ENCODE results near the gene HSDL2.
"Not testable (repeated sequence)": the region's sequence is repeated elsewhere in the genome, so short reads cannot be mapped to it uniquely, and the experiment has no call there.

The HSDL2 gene

DNA sequence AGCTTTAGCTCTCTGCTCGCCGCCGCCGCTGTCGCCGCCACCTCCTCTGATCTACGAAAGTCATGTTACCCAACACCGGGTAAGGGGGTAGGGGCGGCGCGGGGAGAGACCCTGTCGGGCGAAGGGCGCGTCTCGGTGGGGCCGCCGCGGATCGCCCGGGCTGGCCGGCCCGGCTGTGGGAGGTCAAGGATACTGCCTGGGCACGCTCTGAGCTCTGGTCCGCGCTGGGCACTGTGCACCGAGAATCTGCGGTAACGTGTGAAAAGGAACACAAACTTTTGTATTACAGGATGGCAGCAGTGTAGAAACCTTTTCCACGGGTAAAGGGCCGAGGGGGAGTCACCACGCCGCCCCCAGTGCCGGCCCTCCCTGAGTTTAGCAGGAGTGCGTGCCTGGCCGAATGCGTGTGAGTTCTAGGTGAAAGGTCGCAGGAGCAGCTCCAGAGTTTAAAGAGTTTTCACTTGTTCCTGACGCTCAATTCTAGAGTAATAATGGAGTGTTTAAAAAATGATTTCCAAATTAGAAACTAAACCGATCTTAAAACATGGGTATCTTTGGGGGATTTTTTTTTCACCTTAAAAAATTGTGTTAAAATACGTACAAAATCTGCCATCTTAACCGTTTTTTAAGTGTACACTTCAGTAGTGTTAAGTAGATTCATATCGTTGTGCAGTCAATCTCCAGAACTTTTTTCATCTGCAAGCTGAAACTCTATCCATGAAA lies at the start of gene HSDL2:
Gene HSDL2, plus strand, starts transcription at position 7 of the 723 bp plus-strand sequence. Its CDS starts 56 bp downstream, at position 63.
- DNase-seq (ENCODE audit: low spot score), result peak; percentile 30

DNA sequence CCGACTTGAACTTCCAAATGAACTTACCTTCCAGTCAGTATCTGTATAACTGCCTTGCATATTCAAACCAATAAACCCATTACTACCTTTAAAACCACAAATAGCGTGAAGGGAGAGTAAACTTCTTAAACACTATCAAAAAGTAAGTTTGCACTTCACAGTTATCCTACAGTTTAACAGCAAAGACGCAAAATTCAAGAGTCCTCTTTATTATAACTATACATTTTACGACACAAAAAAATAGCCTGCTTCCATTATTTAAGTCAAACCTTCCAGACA lies 48.3 kb upstream of the HSDL2 start:
- DNase-seq (ENCODE audit: low spot score), result peak; percentile 21

- peak; percentile 20 for DNase-seq (ENCODE audit: low spot score)
Measured at GRCh38 chr9:112332214-112332613, 47.7 kb upstream of the HSDL2 start.

- DNase-seq (ENCODE audit: low spot score), result no peak
Measured at GRCh38 chr9:112332674-112332976, 47.3 kb upstream of the HSDL2 start.

DNA sequence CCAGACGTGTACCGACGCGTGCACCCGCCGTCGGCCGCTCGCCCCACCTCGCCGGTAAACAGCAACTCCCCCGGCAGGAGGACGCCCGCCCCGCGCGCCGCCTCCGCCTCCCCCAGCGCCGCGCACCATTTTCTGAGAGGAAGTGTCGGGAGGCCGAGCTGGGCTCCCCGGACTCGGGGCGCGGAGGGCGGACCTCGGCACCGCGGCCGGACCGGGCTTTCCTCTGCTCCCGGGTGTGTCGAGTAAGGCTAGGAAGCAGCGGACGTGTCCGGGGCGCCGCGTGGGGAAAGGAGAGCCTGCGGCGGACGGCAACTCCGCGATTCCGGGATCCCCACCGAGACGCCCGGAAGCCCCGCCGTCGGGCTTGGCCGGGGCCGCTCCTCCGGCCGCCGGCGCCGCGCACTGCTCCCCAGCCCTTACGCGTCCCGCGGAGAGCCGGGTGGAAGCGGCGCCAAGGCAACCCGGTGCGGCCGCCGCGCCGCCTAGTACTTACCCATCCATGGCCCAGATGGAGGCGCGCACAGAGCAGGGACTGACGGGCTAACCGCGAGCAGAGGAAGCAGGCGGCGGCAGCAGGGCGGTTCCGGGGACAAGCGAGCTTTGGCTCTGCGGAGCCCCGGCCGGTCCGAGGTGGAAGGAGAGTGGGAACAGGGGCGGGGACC lies 46.8 kb upstream of the HSDL2 start, which contains the start of gene PTBP3:
Gene PTBP3, minus strand, starts transcription at position 643 of the 662 bp plus-strand sequence. CDS start 35,754 bp downstream, outside the sequence.
- DNase-seq (ENCODE audit: low spot score), result peak; percentile 74

GRCh38 chr9:112333639-112334431 lies 46.1 kb upstream of the HSDL2 start:
- DNase-seq (ENCODE audit: low spot score), result peak; percentile 89

GRCh38 chr9:112334432-112334841 lies 45.5 kb upstream of the HSDL2 start:
- peak; percentile 46 for DNase-seq (ENCODE audit: low spot score)

DNA sequence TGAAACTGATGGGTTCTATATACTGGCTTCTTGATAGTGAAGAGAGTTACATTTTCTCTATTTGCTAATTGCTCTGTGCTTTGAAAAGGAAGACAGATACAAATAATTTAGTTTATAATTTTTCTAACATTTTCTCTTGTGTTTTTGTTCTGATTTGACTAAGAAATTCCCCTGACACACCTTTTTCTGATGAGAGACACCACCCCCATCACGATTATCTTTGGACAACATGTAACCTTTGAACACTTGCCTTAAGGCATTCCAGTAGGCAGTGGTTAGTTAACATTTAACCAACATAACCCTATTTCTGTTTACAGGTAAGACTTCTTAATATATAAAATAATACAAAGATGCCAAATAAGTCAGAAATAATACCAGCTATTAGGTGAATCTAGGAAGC lies 42.4 kb upstream of the HSDL2 start:
- no peak for DNase-seq (ENCODE audit: low spot score)

GRCh38 chr9:112338561-112338960 lies 41.3 kb upstream of the HSDL2 start:
- no peak for DNase-seq (ENCODE audit: low spot score)

GRCh38 chr9:112339886-112340285 lies 40.0 kb upstream of the HSDL2 start:
- no peak for DNase-seq (ENCODE audit: low spot score)

- DNase-seq (ENCODE audit: low spot score), result no peak
Measured at GRCh38 chr9:112341730-112342129, 38.2 kb upstream of the HSDL2 start.

- DNase-seq (ENCODE audit: low spot score), result peak; percentile 64
Measured at GRCh38 chr9:112348257-112349007, 31.5 kb upstream of the HSDL2 start.

DNA sequence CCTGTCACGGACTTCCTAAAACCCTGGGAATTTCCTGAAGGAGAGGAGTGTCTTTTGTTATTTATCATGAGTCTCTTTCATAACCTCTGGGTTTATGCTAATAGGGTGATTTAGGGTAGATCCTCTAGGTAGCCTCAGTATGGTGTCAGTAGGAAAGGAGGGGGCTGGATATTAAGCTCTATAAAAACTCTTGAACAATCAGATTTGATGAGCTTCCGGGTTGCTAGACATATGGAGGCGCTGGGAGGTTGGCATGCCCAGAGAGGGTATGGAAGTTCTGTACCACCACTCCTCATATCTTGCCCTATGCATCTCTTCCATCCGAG lies 30.9 kb upstream of the HSDL2 start:
- no peak for DNase-seq (ENCODE audit: low spot score)

GRCh38 chr9:112351184-112351583 lies 28.7 kb upstream of the HSDL2 start:
- DNase-seq (ENCODE audit: low spot score), result no peak

DNA sequence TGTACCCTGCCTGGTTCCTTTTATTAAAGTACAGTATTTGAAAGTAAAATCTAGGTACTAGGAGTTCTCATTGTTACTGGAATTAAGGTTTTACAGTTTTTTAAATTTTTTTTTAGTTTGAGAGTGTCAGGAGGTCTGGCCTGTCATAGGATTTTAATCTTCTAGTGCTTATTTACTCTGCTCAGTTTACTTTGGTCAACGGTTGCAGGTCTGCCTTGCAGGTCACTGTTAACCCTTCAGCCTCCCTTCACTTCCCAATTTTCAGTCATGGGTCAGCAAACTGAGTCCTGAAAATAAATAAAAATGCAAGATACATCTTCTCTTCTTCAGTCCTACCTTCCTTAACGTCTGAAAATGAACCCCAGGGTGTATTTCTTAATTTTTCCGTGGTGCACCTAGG lies 27.7 kb upstream of the HSDL2 start:
- no peak for DNase-seq (ENCODE audit: low spot score)

DNA sequence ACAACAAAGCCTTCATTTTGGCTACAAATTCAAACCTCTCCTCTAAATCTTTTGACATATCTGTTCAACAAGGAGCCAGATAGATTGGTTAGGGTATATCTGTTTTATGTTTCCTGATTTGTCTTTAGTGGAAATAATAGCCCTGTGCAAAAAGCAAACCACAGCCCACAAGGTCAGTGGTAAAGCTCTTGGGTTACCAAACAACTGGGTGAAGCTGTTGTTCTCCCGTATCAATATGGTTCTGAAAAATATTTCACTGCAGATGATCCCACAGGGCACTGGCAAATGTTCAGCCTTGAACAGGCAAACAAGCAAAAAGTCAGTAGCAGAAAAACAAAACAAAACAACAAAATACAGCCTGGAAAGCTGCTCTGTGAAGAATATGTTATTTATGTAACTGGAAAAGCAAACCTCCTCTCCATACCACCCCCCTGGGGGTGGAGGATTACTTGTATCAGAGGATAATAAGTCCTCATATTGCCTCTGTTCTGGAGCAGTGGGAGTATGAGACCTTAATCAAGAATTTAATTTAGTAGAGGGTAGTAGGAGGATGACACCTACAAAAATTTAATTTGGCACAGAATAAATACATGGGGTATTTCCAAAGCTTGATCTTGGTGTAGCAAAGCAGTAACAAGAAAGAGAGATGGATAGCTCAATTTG lies 25.7 kb upstream of the HSDL2 start:
- no peak for DNase-seq (ENCODE audit: low spot score)

DNA sequence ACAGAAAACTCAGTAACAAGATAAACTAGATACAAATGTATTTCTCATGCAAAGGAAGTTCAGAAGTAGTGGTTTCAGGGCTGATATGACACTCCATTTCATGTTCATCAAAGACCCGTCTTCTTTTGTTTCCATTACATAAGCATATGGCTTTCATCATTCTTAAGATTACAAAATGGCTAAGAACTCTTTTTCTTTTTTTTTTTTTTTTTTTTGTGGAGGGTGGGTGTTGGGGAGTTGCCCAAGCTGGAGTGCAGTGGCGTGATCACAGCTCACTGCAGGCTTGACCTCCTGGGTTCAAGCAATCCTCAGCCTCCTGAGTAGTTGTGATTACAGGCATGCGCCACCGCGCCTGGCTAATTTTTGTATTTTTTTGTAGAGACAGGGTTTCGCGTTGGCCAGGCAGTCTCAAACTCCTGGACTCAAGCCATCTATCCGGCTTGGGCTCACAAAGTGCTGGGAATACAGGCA lies 24.4 kb upstream of the HSDL2 start:
- DNase-seq (ENCODE audit: low spot score), result no peak

- DNase-seq (ENCODE audit: low spot score), result no peak
Measured at GRCh38 chr9:112360047-112360804, 19.7 kb upstream of the HSDL2 start.

GRCh38 chr9:112361601-112362000 lies 18.3 kb upstream of the HSDL2 start:
- peak; percentile 78 for DNase-seq (ENCODE audit: low spot score)

DNA sequence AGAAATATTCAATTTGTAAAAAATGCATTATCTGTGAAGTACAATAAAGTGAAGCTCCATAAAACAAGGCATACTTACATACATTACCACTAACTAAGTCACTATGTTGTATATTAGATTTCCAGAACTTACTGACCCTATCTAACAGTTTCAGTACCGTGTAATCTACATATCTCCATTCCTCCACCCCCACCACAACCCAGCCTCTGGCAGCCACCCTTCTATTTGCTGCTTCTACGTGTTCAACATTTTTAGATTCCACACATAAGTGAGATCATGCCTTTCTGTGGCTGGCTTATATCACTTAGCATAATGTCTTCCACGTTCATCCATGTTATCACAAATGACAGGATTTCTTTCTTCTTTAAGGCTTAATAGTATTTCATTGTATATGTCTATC lies 15.1 kb upstream of the HSDL2 start:
- peak; percentile 43 for DNase-seq (ENCODE audit: low spot score)

- not testable (repeated sequence) for DNase-seq (ENCODE audit: low spot score)
Measured at GRCh38 chr9:112365257-112365656, 14.7 kb upstream of the HSDL2 start.
